GM18526 (cell line): ENCODE measurements around the gene CEP126.

Experiments used
- POLR2A ChIP-seq: IDR thresholded peaks from 3 replicates; pipeline ENCODE4 v1.6.1; 2011; ENCODE audit not compliant: insufficient read length; ENCODE audit errors: extremely low read depth

Gene CEP126

GRCh38 chr11:102036757-102037156 is 121.9 kb downstream of the CEP126 start:
- no peak for TF ChIP-seq POLR2A

- TF ChIP-seq POLR2A = no peak
Observed at GRCh38 chr11:102046841-102047240, 132.0 kb downstream of the CEP126 start.

- TF ChIP-seq POLR2A = no peak
Observed at GRCh38 chr11:102047305-102047924, 132.6 kb downstream of the CEP126 start, which contains the start of gene CFAP300. TSS of gene CFAP300 (plus strand) at chr11:102047437. CDS start at chr11:102047471, 34 bp downstream.
